SU-DHL-6 (cell line): ENCODE results near the gene ATP8A2.

ENCODE experiments used
- H2AFZ ChIP-seq: fragments of 200-600 bp; sonication (generic); 2 replicates; pipeline ENCODE4 v1.6.1; 2014; ENCODE audit warnings: low read depth, mild to moderate bottlenecking, moderate library complexity, mixed read lengths, antibody characterized with exemption, low read length; ENCODE audit not compliant: severe bottlenecking
- H3F3A ChIP-seq: fragments of 200-600 bp; shearing (Covaris generic); 2 replicates; pipeline ENCODE4 v1.6.0; 2016; ENCODE audit warnings: antibody characterized with exemption, mild to moderate bottlenecking; ENCODE audit not compliant: insufficient read depth
- H3K27ac ChIP-seq: fragments of 200-600 bp; sonication (generic); 2 replicates; pipeline ENCODE4 v1.5.1; 2016; ENCODE audit warnings: low read depth, mild to moderate bottlenecking, low read length, moderate library complexity, mixed read lengths
- H3K27me3 ChIP-seq: fragments of 200-600 bp; sonication (generic), shearing (Covaris generic); 2 replicates; pipeline ENCODE4 v1.6.0; 2014; ENCODE audit warnings: mild to moderate bottlenecking, low read length
- H3K36me3 ChIP-seq: fragments of 200-600 bp; sonication (generic); 2 replicates; pipeline ENCODE4 v1.6.1; 2014; ENCODE audit warnings: mild to moderate bottlenecking, low read length, mixed read lengths
- H3K4me2 ChIP-seq: fragments of 300-600, 200-600 bp; shearing (Covaris generic), sonication (generic); 2 replicates; pipeline ENCODE4 v1.6.0; 2014; ENCODE audit warnings: low read length, low read depth, mild to moderate bottlenecking; ENCODE audit not compliant: poor library complexity, severe bottlenecking
- H3K4me3 ChIP-seq: fragments of 200-600 bp; sonication (generic); 2 replicates; pipeline ENCODE4 v1.5.1; 2014; ENCODE audit warnings: antibody characterized with exemption, low read length, mild to moderate bottlenecking, mixed read lengths; ENCODE audit not compliant: insufficient read depth, poor library complexity, severe bottlenecking
- H3K79me2 ChIP-seq: fragments of 200-600 bp; sonication (generic); 2 replicates; pipeline ENCODE4 v1.6.1; 2014; ENCODE audit warnings: mild to moderate bottlenecking, low read length, moderate library complexity; ENCODE audit not compliant: insufficient read depth
- H3K9ac ChIP-seq: fragments of 200-600 bp; sonication (generic); 2 replicates; pipeline ENCODE4 v1.7.0; 2014; ENCODE audit warnings: mild to moderate bottlenecking, low read length
- H3K9me2 ChIP-seq: fragments of 200-600 bp; sonication (generic); replicated peaks from 2 replicates; pipeline ENCODE4 v1.6.1; 2014; ENCODE audit warnings: low read length; ENCODE audit not compliant: insufficient read depth
- H3K9me3 ChIP-seq: fragments of 200-600 bp; sonication (generic); 2 replicates; pipeline ENCODE4 v1.6.1; 2014; ENCODE audit warnings: low read length, mixed read lengths; ENCODE audit not compliant: insufficient read depth
- H4K20me1 ChIP-seq: fragments of 200-600 bp; sonication (generic); 2 replicates; pipeline ENCODE4 v1.6.1; 2014; ENCODE audit warnings: low read depth, mild to moderate bottlenecking, antibody characterized with exemption, low read length, moderate library complexity, mixed read lengths
- CTCF ChIP-seq: fragments of 200-600 bp; sonication (generic); IDR thresholded peaks from one replicate; pipeline ENCODE4 v1.5.1; 2017; ENCODE audit warnings: antibody characterized with exemption, mild to moderate bottlenecking, low read length, moderate library complexity; ENCODE audit not compliant: insufficient read depth, poor library complexity, severe bottlenecking
- EZH2phosphoT487 ChIP-seq: fragments of 200-600 bp; sonication (generic), shearing (Covaris generic); conservative IDR thresholded peaks from 2 replicates; pipeline ENCODE4 v1.6.1; 2018; ENCODE audit warnings: mild to moderate bottlenecking, antibody characterized with exemption, low read length, moderate library complexity, mixed read lengths

ATP8A2 gene

GRCh38 chr13:25432691-25433090 is 60.9 kb downstream of the ATP8A2 start:
- Histone ChIP-seq H3K9me3 (no peaks in the 10 kb centered on the region), H2AFZ (no peak overlapping the region), H3K27me3 (no peaks in the 10 kb centered on the region), H3K4me2 (no peak overlapping the region), H3F3A (no peaks in the 10 kb centered on the region), H3K79me2 (no peaks in the 10 kb centered on the region), H3K4me3 (no peak overlapping the region), H3K27ac (no peak overlapping the region), H3K9ac (no peak overlapping the region), H3K9me2 (no peaks in the 10 kb centered on the region), H3K36me3 (no peaks in the 10 kb centered on the region), H4K20me1 (no peaks in the 10 kb centered on the region)
- TF ChIP-seq EZH2phosphoT487 (no peak), CTCF (no peak)

- no peaks in the 10 kb centered on the region for H3K27me3 ChIP-seq
- no peaks in the 10 kb centered on the region for H3K9me3 ChIP-seq
- H3K27ac ChIP-seq: no peak overlapping the region
- H3K9ac ChIP-seq: no peak overlapping the region
- TF ChIP-seq EZH2phosphoT487 (no peak), CTCF (no peak)
- H3K36me3 ChIP-seq: no peaks in the 10 kb centered on the region
- H3K9me2 ChIP-seq: no peaks in the 10 kb centered on the region
- no peak overlapping the region for H3K4me2 ChIP-seq
- no peaks in the 10 kb centered on the region for H3F3A ChIP-seq
- no peaks in the 10 kb centered on the region for H3K79me2 ChIP-seq
- no peak overlapping the region for H3K4me3 ChIP-seq
- no peaks in the 10 kb centered on the region for H4K20me1 ChIP-seq
- H2AFZ ChIP-seq: no peak overlapping the region
Observed at GRCh38 chr13:25440061-25440460, 68.3 kb downstream of the ATP8A2 start.

- no peaks in the 10 kb centered on the region for H3K9me2 ChIP-seq
- H3K36me3 ChIP-seq: no peaks in the 10 kb centered on the region
- H3K4me3 ChIP-seq: no peak overlapping the region
- H3K27me3 ChIP-seq: no peaks in the 10 kb centered on the region
- no peaks in the 10 kb centered on the region for H3K79me2 ChIP-seq
- H3F3A ChIP-seq: no peaks in the 10 kb centered on the region
- H2AFZ ChIP-seq: no peak overlapping the region
- no peak overlapping the region for H3K4me2 ChIP-seq
- TF ChIP-seq CTCF (no peak), EZH2phosphoT487 (no peak)
- H4K20me1 ChIP-seq: no peaks in the 10 kb centered on the region
- H3K9ac ChIP-seq: no peak overlapping the region
- H3K9me3 ChIP-seq: no peaks in the 10 kb centered on the region
- no peak overlapping the region for H3K27ac ChIP-seq
Observed at GRCh38 chr13:25446261-25446660, 74.5 kb downstream of the ATP8A2 start.
